ENCODE results near the gene TCF12. TPM values are rescaled to one million over a fixed set of nuclear protein-coding genes. Genes with fewer than 3 reads are reported as not detected.

TCF12 gene
- total and polyA plus RNA-seq, 2 donors (not counting 3 experiments of a cell fraction or from before 2014, with no cell fraction given) = 72.1 to 133 TPM

GRCh38 chr15:57171426-57171825 lies 253.0 kb downstream of the TCF12 start:
- intact Hi-C loops (cut with micrococcal nuclease) = no loop called here
- no TSS peak for BruUV-seq (replicated peaks)
- Histone ChIP-seq H3K4me1 (ENCODE audit: control insufficient read depth, extremely low read depth, insufficient read depth, low read length) (peaks cover 5% of the 10 kb centered on the region), H3K4me2 (ENCODE audit: insufficient read depth, low read length) (no peak overlapping the region), H4K20me1 (replicated peaks; ENCODE audit: control insufficient read depth, extremely low read depth, insufficient read depth, low read length) (no peaks in the 10 kb centered on the region), H3K9me3 (replicated peaks; ENCODE audit: control insufficient read depth, insufficient read depth, low read length) (no peaks in the 10 kb centered on the region), H3K9me1 (replicated peaks; ENCODE audit: control insufficient read depth, extremely low read depth, insufficient read depth, low read length) (no peaks in the 10 kb centered on the region), H3K9ac (replicated peaks; ENCODE audit: extremely low read depth, insufficient read depth, low read length) (no peak overlapping the region), H3K79me2 (ENCODE audit: control insufficient read depth, insufficient read depth, low read length) (peaks cover 3% of the 10 kb centered on the region), H2AFZ (ENCODE audit: low read depth, low read length) (no peak overlapping the region), H3K27me3 (ENCODE audit: control insufficient read depth in 2 of 2, insufficient read depth in 2 of 2, low read length in 2 of 2) (no peaks in the 10 kb centered on the region), H3K4me3 (replicated peaks in 1 of 3; ENCODE audit: insufficient read depth in 1 of 3, low read depth in 1 of 3, low read length in 3 of 3) (no peak overlapping the region), H3K36me3 (ENCODE audit: control insufficient read depth in 2 of 2, extremely low read depth in 1 of 2, insufficient read depth in 2 of 2, low read length in 2 of 2) (peaks cover 2 to 3% of the 10 kb centered on the region in 2 experiments), H3K27ac (ENCODE audit: insufficient read depth, low read depth, low read length) (no peak overlapping the region)
- FAIRE-seq (no peak), DNase-seq (ENCODE audit: low read depth, low spot score) (no peak)
- dilution Hi-C loops (cut with MboI; ENCODE audit: extremely low pct_ligation_motif_present, low sequenced_read_pairs) = no loop called here
- no peak for TF ChIP-seq GATA2 (IDR thresholded peaks at IDR 0.05; ENCODE audit: insufficient read depth, insufficient read length, low read depth, low read length)
- no peak for TF ChIP-seq FOS (IDR thresholded peaks at IDR 0.05; ENCODE audit: borderline replicate concordance, insufficient read depth, low read length)
- TF ChIP-seq EZH2 (IDR thresholded peaks at IDR 0.05; ENCODE audit: borderline replicate concordance, low read depth, low read length, severe bottlenecking) = no peak
- no peak for TF ChIP-seq MYC (IDR thresholded peaks at IDR 0.05; ENCODE audit: low read depth, low read length)
- no peak for TF ChIP-seq CTCF (IDR thresholded peaks at IDR 0.05; ENCODE audit: extremely low read depth in 1 of 2, insufficient read depth in 1 of 2, low read depth in 1 of 2, low read length in 2 of 2)
- TF ChIP-seq POLR2AphosphoS5 (IDR thresholded peaks at IDR 0.05; ENCODE audit: insufficient read depth, low read depth, low read length) = no peak
- no peak for TF ChIP-seq MAX (IDR thresholded peaks at IDR 0.05; ENCODE audit: insufficient read depth, insufficient read length)
- TF ChIP-seq POLR2A (IDR thresholded peaks at IDR 0.05; ENCODE audit: low read depth, low read length) = no peak
- no peak for TF ChIP-seq JUN (IDR thresholded peaks at IDR 0.05; ENCODE audit: borderline replicate concordance, insufficient read depth, insufficient read length, low read depth)
- ChIA-PET CTCF (no interaction called here), POLR2A (no interaction called here)
